Body of pancreas (tissue), 4 donors: ENCODE data around the gene CYP2E1. TPM values are rescaled to one million over a fixed set of nuclear protein-coding genes. Genes with fewer than 3 reads are reported as not detected.
A peak's percentile ranks its signal among the peaks of the same experiment; 100 is the strongest.

Source experiments
- ATAC-seq: fragments of 150-250 bp; one replicate; pipeline ENCODE4 v1.9.1; 2016
- DNase-seq, 4 donors: peaks; one replicate each; pipeline ENCODE4 v3.0.0-alpha.2; 2019
- H3K27ac ChIP-seq, 4 donors: fragments of 200-600 bp; sonication (generic); 1 replicate in 3 of 4; 2 replicates in 1 of 4; pipeline versions ENCODE4 v1.5.1 to v1.6.1; 2016 to 2019; ENCODE audit warnings: mild to moderate bottlenecking in 1 of 4, mixed read lengths in 1 of 4, moderate library complexity in 1 of 4
- H3K27me3 ChIP-seq, 2 donors: fragments of 200-600 bp; sonication (generic); one replicate each; pipeline ENCODE4 v1.6.0; 2016; ENCODE audit warnings: mild to moderate bottlenecking in 1 of 2
- H3K36me3 ChIP-seq, 2 donors: fragments of 200-600 bp; sonication (generic); replicated peaks in 1 of 2; 2 replicates each; pipeline ENCODE4 v1.5.1; 2016; ENCODE audit warnings: low read depth in 2 of 2; ENCODE audit not compliant: insufficient read depth in 1 of 2
- H3K4me1 ChIP-seq: fragments of 200-600 bp; sonication (generic); one replicate; pipeline ENCODE4 v1.6.0; 2016
- H3K4me3 ChIP-seq, 2 donors: fragments of 200-600 bp; sonication (generic); 1 replicate in 1 of 2; 2 replicates in 1 of 2; pipeline ENCODE4 v1.5.1; 2016 to 2019
- H3K9me3 ChIP-seq, 3 donors: fragments of 200-600 bp; sonication (generic); 1 replicate in 2 of 3; 2 replicates in 1 of 3; pipeline ENCODE4 v1.5.1; 2016
- POLR2A ChIP-seq, 3 donors: fragments of 450-650 bp; IDR thresholded peaks; one replicate each; pipeline ENCODE4 v1.6.1; 2016; ENCODE audit warnings: antibody characterized with exemption in 3 of 3, mild to moderate bottlenecking in 2 of 3
- WGBS, 2 donors: methylation state at CpG; one replicate each; pipeline ENCODE4 v1.1.5; 2017; 5-methylcytosine and 5-hydroxymethylcytosine counted together
- intact Hi-C: fragments of 100-400 bp; cut with DNase I; formaldehyde crosslinking; loops from one replicate; pipeline ENCODE4 v1.15.1; 2023
- total RNA-seq, 2 donors: library from RNA; depleted of rRNA; stranded (reverse); fragments of >200 nt; gene quantifications; one replicate each; pipeline ENCODE4 v1.1.0, GENCODE V29; 2016
- TF ChIP-seq, protein P1 (sequence below), 7 experiments: fragments of 450-650 bp in 4 of 7; fragments of 200-600 bp in 3 of 7; sonication (generic) in 3 of 7; IDR thresholded peaks; one replicate each; pipeline ENCODE4 v1.5.1; 2016 to 2019; ENCODE audit warnings: antibody characterized with exemption in 7 of 7

CYP2E1 gene
- total RNA-seq, 2 donors from 2014 or later = 3.9 to 18.1 TPM

DNA sequence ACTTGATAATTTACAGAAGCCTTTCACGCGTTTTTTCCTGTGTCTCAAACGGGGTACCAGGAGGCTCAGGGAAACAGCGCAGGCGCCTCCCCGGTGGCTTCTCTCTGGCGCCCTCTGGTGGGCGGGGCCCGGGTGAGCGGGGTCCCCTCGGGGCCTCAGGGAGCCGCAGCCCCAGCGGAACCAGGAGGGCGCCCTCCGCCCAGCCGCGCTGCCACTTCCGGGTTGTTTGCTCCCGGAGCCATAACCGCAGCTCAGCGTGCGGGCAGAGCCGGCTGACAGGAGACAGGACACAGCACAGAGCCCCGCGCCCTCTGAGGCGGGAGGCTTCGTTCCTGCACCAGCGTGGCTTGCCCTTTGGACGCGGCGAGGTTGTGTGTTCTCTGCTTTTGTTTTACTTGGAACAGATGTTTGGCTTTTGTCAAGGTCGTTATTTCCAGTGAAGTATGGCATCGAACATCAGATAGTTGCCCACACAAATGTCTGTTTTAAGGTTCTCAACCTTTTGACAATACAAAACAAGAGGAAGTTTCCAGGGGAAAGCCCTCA, 6.9 kb upstream of the CYP2E1 start:
- WGBS, 2 donors = 0 to 1% methylated on average over 14 to 31 of the region's 33 CpGs
- no peaks in the 10 kb centered on the region for H3K27me3 ChIP-seq
- peak; percentile 98 for ATAC-seq
- intact Hi-C loops = no loop called here
- H3K27ac ChIP-seq = peak overlapping the region in 3 of 4 donors; percentile 55 to 78 (median 76)
- no peaks in the 10 kb centered on the region for H3K36me3 ChIP-seq
- no peaks in the 10 kb centered on the region for H3K9me3 ChIP-seq
- TF ChIP-seq, protein P1, sequence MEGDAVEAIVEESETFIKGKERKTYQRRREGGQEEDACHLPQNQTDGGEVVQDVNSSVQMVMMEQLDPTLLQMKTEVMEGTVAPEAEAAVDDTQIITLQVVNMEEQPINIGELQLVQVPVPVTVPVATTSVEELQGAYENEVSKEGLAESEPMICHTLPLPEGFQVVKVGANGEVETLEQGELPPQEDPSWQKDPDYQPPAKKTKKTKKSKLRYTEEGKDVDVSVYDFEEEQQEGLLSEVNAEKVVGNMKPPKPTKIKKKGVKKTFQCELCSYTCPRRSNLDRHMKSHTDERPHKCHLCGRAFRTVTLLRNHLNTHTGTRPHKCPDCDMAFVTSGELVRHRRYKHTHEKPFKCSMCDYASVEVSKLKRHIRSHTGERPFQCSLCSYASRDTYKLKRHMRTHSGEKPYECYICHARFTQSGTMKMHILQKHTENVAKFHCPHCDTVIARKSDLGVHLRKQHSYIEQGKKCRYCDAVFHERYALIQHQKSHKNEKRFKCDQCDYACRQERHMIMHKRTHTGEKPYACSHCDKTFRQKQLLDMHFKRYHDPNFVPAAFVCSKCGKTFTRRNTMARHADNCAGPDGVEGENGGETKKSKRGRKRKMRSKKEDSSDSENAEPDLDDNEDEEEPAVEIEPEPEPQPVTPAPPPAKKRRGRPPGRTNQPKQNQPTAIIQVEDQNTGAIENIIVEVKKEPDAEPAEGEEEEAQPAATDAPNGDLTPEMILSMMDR (IDR thresholded peaks at IDR 0.05) = peak; percentile 83 to 96 (median 89)
- TF ChIP-seq POLR2A (IDR thresholded peaks at IDR 0.05) = peak in 2 of 3 donors; percentile 55 to 76
- DNase-seq = peak; percentile 82 to 92 (median 88)
- H3K4me3 ChIP-seq = no peak overlapping the region
- peaks cover 15% of the 10 kb centered on the region for H3K4me1 ChIP-seq

DNA sequence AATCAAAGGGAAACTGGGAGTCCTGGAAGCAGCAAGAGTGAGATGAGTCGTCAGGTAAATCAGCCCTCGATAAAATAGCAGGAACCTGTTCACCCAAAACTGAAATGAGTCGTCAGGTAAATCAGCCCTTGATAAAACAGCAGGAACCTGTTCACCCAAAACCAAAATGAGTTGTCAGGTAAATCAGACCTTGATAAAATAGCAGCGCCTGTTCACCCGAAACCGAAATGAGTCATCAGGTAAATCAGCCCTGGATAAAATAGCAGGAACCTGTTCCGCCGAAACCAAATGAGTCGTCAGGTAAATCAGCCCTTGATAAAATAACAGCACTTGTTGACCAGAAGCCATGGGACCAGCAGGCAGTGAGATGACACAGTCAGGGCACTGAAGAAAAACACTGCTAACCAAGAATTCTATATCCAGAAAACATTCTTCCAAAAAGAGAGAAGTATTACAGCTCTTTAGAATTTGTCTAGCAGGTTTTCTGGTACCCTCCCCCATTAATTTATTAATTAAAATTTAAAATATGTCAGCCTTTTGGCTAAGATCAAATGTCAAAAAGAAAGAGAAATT, 3.4 kb upstream of the CYP2E1 start:
- DNase-seq = no peak
- 78 to 86% methylated on average over 9 of the region's 9 CpGs for WGBS, 2 donors
- Histone ChIP-seq H3K27ac (no peak overlapping the region), H3K4me3 (no peak overlapping the region), H3K27me3 (no peaks in the 10 kb centered on the region), H3K36me3 (no peaks in the 10 kb centered on the region), H3K9me3 (no peaks in the 10 kb centered on the region), H3K4me1 (peaks cover 26% of the 10 kb centered on the region)
- no peak for ATAC-seq
- intact Hi-C loops = no loop called here
- no peak for TF ChIP-seq POLR2A (IDR thresholded peaks at IDR 0.05)
- TF ChIP-seq, protein P1 (IDR thresholded peaks at IDR 0.05) = no peak

GRCh38 chr10:133525444-133525843, 1.7 kb upstream of the CYP2E1 start:
- no peaks in the 10 kb centered on the region for H3K27me3 ChIP-seq
- no peak for ATAC-seq
- no peaks in the 10 kb centered on the region for H3K36me3 ChIP-seq
- no peaks in the 10 kb centered on the region for H3K9me3 ChIP-seq
- WGBS, 2 donors = 88 to 90% methylated on average over 7 of the region's 7 CpGs
- H3K4me3 ChIP-seq = no peak overlapping the region
- intact Hi-C loops = no loop called here
- H3K27ac ChIP-seq = no peak overlapping the region
- peaks cover 37% of the 10 kb centered on the region for H3K4me1 ChIP-seq
- TF ChIP-seq POLR2A (IDR thresholded peaks at IDR 0.05) = no peak
- TF ChIP-seq, protein P1 (IDR thresholded peaks at IDR 0.05) = no peak
- no peak for DNase-seq

DNA sequence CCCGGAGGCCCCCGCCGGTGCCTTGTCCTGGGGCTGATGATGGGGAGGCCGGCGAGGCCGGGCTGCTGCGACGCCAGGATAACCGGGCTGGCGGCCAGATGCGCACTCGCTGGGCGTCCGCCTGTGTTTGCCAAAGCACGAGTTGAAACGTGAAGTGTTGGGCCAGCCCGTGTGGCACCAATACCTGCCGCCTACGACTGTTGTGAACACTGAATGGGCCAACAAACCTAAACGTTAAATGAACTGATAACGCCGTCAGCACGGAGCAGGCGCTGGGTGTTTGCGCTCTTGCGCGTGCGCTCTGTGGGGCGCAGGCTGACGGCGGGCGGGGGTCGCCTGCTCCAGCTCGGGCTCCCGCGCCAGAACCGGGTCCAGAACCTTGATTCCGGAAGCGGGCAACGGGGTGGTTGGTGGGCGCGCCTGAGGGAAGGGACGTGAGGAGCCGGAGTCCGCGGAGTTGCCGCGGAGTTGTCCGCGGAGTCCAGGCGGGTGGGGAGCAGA, 658 bp downstream of the CYP2E1 start:
- peak overlapping the region in 2 of 4 donors; percentile 26 to 71 for H3K27ac ChIP-seq
- DNase-seq (peak; percentile 54 to 74 (median 63)), ATAC-seq (peak; percentile 74)
- H3K4me3 ChIP-seq = peak overlapping the region in 1 of 2 donors; percentile 10
- intact Hi-C loops = no loop called here
- H3K4me1 ChIP-seq = peaks cover 32% of the 10 kb centered on the region
- 3 to 41% methylated on average over 15 to 50 of the region's 51 CpGs for WGBS, 2 donors
- peak in 2 of 3 donors; percentile 17 to 30 for TF ChIP-seq POLR2A (IDR thresholded peaks at IDR 0.05)
- TF ChIP-seq, protein P1 (IDR thresholded peaks at IDR 0.05) = no peak
- no peaks in the 10 kb centered on the region for H3K27me3 ChIP-seq
- H3K36me3 ChIP-seq = no peaks in the 10 kb centered on the region
- H3K9me3 ChIP-seq = no peaks in the 10 kb centered on the region
